NOMO-1 treated with DMSO at 0.1 percent for 48 hours (cell line): ENCODE data around the gene SPTBN4.
A peak's percentile ranks its signal among the peaks of the same experiment; 100 is the strongest.
"Not testable (repeated sequence)": the region's sequence is repeated elsewhere in the genome, so short reads cannot be mapped to it uniquely, and the experiment has no call there.

Experiments
- DNase-seq: peaks from one replicate; lab custom pipeline; 2025; ENCODE audit not compliant: unreplicated experiment; lab: John Stamatoyannopoulos, UW

SPTBN4 gene

DNA sequence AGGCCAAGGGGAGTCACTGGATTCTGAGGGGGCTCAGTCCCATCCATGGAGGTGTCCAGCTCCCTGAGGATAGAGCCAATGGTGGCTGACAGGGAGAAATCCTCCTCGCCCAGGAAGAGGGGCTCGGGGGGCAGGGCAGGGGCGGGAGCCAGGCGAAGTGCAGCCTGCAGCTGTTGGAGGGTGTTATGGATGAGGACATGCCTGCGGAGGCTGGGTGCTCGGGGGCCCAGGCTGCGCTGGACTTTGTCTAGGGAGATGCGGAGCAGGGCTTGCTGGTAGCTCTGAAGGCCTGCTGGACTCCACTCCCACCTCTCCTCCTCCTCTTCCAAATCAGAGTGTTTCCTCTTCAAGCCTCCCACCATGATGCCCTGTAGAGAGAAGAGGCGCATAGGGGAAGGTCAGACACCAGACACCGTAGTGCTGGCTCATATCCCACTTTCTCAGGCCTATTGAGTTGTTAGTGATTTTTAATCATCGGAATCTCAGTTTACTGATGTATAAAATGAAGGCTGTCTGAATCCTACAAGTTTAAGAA is 25.0 kb upstream of the SPTBN4 start:
- no peak for DNase-seq

DNA sequence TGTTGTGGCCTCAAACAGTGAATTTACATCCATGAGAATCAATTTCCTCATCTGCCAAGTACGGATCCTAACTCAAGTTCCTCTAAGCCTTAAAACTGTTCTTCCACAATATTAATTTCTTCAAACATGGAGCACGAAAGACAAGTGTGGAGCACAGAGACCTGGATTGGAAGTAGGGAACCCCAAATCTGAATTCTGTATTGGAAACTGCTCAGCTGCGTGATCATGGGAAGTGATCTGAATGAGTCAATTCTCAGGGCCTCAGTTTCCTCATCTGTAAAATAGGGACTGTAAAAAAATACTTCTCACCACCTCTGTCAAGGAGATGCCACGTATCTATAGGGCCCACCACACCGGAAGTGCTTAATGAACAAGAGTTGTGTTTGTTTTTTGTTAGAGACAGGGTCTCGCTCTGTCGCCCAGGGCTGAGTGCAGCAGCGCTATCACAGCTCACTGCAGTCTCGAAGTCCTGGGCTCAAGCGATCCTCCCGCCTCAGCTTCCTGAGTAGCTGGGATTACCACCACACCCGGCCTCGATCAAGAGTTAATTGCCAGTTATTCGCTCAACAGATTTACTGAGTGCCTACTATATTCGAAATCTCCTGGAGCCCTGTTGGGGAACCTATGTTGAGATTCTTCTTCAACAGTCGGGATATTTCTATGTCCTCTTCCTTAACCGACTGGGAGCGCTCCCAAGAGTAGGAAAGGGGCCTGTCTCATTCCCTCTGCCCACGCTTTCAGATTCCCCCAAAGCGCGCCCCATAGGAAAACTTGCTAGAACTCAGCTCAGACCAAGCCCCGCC is 24.3 kb upstream of the SPTBN4 start:
- no peak for DNase-seq

DNA sequence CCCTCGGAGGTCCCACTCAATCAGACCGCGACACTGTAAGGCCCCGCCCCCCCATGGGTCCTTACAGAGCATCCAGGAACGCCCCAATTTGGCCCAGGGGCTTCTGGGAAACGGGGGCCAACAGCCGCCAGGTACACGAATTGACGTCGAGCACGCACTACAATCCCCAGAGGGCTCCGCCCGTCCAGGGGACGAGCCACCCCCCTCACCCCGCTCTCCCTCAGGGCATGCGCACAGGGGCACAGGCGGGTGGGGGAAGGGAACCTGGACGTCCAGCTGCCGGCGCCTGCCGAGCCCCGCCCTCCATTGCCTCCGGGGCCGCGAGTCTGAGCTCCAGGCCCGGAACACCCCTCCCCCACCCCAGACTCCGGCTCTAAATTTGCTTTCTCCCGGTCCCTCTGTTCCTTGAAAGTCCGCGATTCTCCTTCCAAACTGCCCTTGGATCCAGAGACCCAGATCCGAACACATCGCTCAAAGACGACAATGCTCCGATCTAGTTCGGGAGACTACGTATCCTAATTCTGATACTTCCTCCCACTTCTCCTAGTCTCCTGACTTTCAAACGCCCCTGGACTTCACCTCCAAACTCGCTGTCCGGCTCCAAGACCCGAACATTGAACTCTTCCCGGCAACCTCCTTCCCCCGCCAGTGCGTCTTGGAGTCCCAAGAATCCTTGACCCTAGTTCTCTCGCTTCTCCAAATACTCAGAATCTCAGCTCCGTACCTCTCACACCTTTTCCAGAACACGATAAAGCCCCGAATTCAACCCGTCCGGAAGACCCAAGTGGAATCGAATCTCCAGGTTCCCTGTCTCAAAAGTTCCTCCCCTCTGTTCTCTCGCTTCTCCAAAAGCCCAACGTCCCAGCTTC is 23.4 kb upstream of the SPTBN4 start:
- peak; percentile 99 for DNase-seq

DNA sequence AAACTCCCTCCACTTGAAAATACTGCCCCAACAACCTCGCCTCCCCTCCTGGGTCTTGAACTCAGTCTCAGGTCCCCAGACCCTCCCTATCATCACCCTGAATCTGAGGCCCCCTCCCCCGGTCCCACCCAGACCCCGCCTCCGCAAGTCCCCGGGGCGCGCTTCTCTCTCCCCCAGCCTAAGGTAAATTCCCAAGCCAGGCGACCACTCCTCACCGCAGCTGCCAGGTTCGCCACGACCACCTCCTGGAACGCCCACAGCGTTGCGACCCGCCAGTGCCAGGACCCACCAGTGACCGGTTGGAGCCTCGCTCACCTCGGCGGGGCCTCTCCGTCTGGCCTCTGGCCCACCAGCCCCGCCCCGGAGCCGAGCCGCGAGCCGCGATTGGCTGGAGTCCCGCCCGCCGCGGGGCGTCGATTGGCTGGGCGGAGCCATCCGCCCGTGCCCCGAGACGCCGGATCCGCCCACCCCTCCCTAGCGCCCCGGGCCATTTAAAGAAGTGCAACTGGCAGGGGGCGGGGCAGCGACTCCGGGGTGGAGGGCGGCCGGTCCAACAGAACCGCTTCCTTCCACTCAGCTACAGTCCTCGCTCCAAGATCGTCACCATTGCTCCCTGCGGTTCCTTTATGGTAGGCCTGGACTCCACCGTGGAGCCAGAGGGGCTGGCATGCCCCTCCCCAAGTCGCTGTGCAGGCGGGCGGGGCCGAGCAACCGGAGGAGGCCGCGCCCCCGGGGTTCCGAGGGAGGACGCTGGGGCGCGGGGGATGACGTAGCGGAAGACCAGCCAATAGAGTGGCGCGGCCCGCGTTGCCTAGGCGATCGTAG is 22.6 kb upstream of the SPTBN4 start, which contains the start of gene SERTAD3:
TSS of gene SERTAD3 (minus strand) at position 336 of the 825 bp plus-strand sequence. CDS start 2,255 bp downstream, outside the sequence.
- DNase-seq: peak; percentile 96

DNA sequence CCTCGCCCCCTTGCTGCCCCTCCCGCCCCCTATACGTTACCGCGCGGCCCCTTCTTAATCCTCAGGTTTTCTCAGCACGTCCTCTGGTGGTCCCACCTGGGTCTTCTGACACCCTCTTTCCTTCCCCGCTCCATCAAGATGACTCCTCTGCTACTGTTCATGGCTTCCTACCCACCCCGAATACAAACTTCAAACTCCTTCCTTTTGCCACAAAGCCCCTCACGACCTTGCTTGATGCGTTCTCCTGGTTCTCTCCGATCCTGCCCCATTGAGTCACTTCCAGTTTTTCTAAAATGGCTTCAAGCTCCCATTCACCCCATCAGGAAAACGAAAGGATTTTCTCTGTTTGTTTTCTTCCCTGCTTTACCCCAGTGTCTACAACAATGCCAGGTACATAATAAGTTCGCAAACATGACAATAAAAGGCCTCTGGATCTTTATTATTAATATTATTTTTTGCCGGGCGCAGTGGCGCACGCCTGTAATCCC is 21.9 kb upstream of the SPTBN4 start:
- DNase-seq: no peak

DNA sequence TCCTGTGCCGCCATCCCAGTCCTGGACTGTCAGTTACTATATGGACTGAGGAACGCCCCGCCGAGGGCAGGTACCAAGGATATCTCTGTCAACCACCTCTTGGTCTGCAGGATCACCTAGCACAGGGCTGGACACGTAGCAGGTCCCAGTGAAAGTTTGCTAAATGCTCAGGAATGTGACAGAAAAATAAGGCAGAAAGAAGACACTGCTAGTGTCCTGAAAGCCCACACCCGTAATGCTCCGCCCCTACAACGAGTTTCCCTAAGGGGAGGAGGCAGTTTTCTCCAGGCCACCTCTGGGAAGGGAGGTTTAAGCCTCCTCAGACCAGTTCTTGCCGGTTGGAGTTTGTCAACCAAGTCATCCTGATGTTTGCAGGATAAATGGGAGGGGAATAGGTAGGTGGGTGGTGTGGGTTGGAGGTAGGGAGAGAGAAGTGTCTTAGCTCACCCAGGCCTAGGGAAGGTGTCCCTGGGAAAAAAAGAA is 21.0 kb upstream of the SPTBN4 start:
- DNase-seq: no peak

DNA sequence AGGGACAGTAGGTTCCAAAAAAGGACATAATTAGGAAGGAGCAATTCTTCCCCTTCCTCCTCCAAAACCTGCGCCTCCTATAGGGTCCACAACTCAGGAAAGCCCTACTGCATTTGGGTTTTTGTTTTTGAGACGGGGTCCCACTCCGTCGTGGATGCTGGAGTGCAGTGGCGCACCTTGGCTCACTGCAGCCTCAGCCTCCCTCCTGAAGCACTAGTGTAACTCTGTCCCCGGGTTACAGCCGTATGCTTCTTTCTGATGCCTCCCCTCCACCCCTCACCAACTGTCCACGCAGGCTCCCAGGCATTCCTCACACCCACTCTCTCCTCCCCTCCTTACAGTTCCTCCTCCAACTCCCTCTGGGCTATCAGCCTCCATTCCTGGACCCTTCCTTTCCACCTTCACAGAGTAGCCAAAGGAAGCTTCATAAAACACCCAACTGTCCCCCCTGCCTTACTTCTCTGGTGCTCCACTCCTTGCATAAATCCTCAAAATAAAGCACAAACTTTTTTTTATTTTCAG is 20.5 kb upstream of the SPTBN4 start:
- DNase-seq: no peak

DNA sequence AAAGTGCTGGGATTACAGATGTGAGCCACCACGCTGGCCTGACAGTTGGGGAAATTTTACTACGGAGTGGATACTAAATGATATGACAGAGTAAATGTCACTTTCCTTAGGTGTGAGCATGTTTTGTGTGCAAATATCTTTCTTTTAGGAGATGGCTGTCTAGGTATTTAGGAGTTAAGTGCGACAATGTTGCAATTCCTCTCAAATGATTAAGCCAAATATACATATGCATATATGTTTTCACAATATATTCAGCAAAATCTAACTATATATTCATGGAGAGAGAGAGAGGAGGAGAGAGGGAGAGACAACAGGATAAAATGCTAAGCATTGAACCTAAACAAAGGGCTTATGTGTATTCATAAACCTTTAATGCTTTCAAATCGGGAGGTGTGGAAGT is 17.3 kb upstream of the SPTBN4 start:
- no peak for DNase-seq

DNA sequence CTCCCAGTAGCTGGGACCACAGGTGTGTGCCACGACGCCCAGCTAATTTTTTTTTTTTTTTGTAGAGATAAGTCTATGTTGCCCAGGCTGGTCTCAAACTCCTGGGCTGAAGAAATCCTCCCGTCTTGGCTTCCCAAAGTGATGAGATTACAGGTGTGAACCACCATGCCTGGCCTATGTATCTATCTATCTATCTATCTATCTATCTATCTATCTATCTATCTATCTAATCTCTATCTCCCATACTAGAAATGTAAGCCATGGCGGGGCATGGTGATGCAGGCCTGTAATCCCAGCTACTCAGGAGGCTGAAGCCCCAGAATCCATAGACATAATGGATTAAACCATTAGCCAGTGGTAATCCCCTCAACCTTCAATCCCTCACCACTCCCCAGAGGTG is 16.1 kb upstream of the SPTBN4 start:
- no peak for DNase-seq

DNA sequence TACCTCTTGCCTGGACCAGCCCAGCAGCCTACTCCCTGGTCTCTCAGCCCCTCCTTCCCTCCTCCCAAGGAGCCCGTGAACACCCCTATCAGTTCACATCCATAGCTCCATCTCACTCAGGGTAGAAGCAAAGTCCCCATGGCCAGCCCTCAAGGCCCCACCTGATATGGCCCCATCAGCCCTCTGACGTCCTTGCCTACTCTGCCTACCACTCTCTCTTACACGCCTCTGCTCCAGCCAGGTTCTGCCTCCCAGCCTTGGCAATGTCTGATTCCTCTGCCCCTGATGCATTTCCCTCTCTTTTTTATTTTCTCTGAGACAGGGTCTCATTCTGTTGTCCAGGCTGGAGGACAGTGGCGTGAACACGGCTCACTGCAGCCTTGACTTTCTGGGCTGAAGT is 14.8 kb upstream of the SPTBN4 start:
- no peak for DNase-seq

DNA sequence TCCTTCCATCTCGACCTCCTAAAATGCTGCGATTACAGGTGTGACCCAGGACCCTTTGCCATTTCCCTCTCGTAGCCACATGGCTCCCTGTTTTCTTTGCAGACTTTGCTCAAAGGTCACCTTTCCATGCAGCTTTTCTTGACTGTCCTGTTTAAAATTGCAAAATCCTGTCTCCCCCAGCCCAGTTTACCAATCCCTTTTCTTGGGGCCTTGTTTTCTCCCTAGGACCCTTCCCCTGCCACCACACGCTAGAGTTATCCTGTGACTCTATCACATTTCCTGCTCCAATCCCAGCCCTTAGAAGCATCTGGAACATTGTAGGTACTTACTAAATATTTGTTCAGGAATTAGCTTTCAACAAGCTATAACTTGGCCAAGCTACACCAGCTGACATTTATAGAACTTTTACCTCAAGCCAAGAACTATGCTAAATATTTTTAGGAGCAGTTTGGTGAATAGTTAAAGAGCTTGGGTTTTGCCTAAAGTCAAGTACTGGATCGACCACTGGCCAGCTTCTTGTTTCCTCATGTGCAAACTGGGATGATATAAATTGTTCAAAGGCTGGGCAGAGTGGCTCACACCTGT is 13.6 kb upstream of the SPTBN4 start:
- no peak for DNase-seq

DNA sequence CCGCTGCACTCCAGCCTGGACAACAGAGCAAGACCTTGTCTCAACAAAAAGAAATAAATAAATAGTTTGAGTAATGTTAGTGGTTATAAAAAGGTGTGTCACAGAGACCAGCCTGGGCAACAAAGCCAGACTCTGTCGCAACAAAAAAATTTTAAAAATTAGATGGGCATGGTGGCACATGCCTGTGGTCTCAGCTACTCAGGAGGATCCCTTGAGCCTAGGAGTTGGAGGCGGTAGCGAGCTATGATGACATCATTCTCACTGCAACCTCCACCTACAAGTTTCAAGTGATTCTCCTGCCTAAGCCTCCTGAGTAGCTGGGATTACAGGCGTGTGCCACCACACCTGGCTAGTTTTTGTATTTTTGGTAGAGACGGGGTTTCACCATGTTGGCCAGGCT is 12.9 kb upstream of the SPTBN4 start:
- not testable (repeated sequence) for DNase-seq

DNA sequence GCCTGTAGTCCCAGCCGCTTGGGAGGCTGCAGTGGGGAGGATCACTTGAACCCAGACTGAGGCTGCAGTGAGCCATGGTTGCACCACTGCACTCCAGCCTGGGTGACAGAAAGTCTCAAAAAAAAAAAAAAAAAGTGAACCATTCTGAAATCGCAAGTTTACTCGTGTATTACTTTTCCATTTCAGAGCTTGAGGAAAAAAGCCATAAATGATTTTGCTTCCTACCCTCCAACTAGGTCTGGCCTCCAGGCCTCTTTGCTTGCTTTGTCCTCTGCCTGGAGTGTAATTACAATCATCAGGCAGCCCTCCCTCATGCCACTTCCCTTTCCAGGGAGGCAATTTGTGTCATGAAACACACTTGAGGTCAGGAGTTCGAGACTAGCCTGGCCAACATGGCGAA is 9.8 kb upstream of the SPTBN4 start:
- DNase-seq: no peak

DNA sequence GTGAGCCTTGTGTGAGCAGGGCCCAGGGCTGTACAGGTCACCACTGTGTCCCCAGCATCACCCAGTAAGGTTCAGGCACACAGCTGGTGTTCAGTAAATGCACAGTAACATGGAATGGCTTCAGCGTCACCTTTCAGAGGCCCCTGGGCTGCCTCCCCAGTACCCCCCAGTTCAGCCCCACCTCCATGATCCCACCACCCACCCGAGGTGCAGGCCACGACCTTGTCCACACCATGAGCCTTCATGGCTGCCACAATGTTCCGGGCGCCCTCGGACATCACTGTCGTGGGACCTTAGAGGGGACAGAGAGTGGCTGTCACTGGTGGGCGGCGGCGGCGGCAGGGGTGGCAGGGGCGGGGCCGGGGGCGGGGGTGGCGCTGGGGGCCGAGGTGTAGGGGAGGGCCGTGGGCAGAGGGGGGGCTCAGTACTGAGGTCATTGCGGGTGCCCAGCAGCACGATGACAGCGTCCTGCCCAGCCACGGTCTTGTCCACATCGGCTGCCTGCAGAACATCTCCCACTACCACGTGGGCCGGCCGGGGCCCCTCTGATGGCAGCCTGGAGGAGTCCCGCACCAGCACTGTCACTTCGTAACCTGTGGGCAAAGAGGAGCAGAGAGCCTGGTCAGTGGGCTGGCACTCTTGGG is 8.7 kb upstream of the SPTBN4 start:
- no peak for DNase-seq

DNA sequence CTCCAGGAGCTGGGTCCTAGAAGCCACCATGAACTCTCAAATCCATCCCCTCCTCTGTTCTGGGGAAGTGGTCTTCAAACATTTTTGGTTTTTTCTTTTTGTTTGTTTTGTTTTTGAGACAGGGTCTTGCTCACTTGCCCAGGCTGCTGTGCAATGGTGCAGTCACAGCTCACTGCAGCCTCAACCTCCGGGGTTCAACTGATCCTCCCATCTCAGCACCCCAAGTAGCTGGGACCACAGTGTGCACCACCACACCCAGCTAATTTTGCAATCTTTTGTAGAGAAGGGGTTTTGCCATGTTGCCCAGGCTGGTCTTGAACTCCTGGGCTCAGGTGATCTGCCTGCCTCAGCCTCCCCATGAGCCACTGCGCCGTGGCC is 8.2 kb upstream of the SPTBN4 start:
- DNase-seq: no peak

DNA sequence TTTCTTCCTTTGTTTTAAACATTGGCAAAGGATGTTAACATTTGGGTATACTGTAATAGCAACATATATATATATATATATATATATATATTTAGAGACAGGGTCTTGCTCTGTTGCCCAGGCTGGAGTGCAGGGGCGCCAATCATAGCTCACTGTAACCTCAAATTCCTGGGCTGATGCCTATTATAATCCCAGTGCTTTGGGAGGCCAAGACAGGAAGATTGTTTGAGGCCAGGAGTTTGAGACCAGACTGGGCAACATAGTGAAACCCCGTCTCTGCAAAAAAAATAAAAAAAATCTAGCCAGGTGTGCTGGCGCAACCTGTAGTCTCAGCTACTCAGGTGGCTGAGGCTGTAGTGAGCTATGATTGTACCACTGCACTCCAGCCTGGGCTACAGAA is 6.6 kb upstream of the SPTBN4 start:
- no peak for DNase-seq

DNA sequence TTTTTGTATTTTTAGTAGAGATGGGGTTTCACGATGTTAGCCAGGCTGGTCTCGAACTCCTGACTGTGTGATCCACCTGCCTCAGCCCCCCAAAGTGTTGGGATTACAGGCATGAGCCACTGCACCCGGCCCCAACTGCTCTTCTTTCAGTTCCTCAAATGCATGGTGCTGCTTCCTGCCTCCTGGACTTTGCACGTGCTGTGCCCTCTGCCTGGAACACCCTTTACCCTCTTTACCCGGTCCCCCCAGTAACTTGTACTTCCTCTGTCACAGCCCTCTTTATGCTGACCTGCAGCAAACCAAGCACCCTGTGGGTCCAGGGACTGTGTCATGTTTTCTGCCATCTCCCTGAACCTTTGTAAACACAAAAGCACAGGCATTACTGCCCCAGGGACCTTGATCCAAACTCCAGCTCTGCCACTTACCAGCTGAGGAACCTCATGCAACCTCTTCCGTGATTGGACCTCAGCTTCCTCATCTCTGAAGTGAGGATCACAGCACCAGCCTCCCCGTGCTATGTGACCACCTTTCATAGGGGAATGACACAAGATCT is 5.1 kb upstream of the SPTBN4 start:
- peak; percentile 62 for DNase-seq

DNA sequence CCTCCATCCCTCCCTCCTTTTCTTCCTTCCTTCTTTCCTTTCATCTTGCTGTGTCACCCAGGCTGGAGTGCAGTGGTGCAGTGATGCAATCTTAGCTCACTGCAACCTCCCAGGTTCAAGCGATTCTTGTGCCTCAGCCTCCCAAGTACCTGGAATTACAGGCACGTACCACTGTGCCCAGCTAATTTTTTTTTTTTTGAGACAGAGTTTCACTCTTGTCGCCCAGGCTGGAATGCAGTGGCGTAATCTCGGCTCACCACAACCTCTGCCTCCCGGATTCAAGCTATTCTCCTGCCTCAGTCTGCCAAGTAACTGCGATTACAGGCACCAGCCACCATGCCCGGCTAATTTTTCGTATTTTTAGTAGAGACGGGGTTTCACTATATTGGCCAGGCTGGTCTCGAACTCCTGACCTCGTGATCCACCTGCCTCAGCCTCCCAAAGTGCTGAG is 3.2 kb upstream of the SPTBN4 start:
- peak; percentile 5 for DNase-seq
